CD4-positive, alpha-beta memory T cell (primary cell): ENCODE measurements around the gene CEP55. TPM values are rescaled to one million over a fixed set of nuclear protein-coding genes. Genes with fewer than 3 reads are reported as not detected.

Source experiments
- CTCF ChIA-PET: fragments of 350-600 bp; sonication (Branson Sonifier 250); formaldehyde crosslinking; loops from one replicate; lab custom pipeline; 2021; ENCODE audit warnings: inconsistent platforms; ENCODE audit not compliant: partially characterized antibody; lab: Charles Lee
- POLR2A ChIA-PET: fragments of 350-600 bp; sonication (Branson Sonifier 250); formaldehyde crosslinking; loops from one replicate; lab custom pipeline; 2021; ENCODE audit not compliant: partially characterized antibody; lab: Charles Lee
- DNase-seq, 5 donors: peaks; one replicate each; pipeline versions ENCODE4 v3.0.0 to v3.0.0-alpha.2; 2020 to 2022; ENCODE audit warnings: mixed read lengths in 1 of 5
- H3K27ac ChIP-seq: one replicate; pipeline ENCODE4 v1.7.0; 2013; ENCODE audit warnings: low read depth, low read length
- H3K27me3 ChIP-seq: 2 replicates; pipeline ENCODE4 v1.7.0; 2013; ENCODE audit warnings: mild to moderate bottlenecking, low read length, moderate library complexity; ENCODE audit not compliant: insufficient read depth
- H3K36me3 ChIP-seq: 2 replicates; pipeline ENCODE4 v1.7.0; 2013; ENCODE audit warnings: mild to moderate bottlenecking, low read length, moderate library complexity; ENCODE audit not compliant: insufficient read depth
- H3K4me1 ChIP-seq: 2 replicates; pipeline ENCODE4 v1.7.0; 2013; ENCODE audit warnings: mild to moderate bottlenecking, low read length, moderate library complexity; ENCODE audit not compliant: insufficient read depth
- H3K4me3 ChIP-seq, 2 donors: one replicate each; pipeline ENCODE4 v1.7.0; 2013; ENCODE audit warnings: low read length in 2 of 2, mild to moderate bottlenecking in 1 of 2
- H3K9me3 ChIP-seq, 2 donors: one replicate each; pipeline ENCODE4 v1.7.0; 2013; ENCODE audit warnings: low read length in 2 of 2, control low read depth in 1 of 2; ENCODE audit not compliant: control insufficient read depth in 1 of 2
- H3K27ac Mint-ChIP-seq, 7 donors: one replicate each; pipeline ENCODE4 v1.8.0; 2020 to 2021; ENCODE audit warnings: mixed read lengths in 7 of 7, mild to moderate bottlenecking in 6 of 7, inconsistent platforms in 3 of 7, moderate library complexity in 3 of 7
- H3K27me3 Mint-ChIP-seq, 2 donors: one replicate each; pipeline ENCODE4 v1.8.0; 2020 to 2021; ENCODE audit warnings: mixed read lengths in 2 of 2
- H3K36me3 Mint-ChIP-seq, 2 donors: one replicate each; pipeline ENCODE4 v1.8.0; 2020 to 2021; ENCODE audit warnings: mixed read lengths in 2 of 2, inconsistent platforms in 1 of 2, mild to moderate bottlenecking in 1 of 2
- H3K4me1 Mint-ChIP-seq, 4 donors: one replicate each; pipeline ENCODE4 v1.8.0; 2020 to 2021; ENCODE audit warnings: mixed read lengths in 4 of 4, mild to moderate bottlenecking in 1 of 4
- H3K4me3 Mint-ChIP-seq, 8 donors: one replicate each; pipeline ENCODE4 v1.8.0; 2020 to 2021; ENCODE audit warnings: mixed read lengths in 8 of 8, mild to moderate bottlenecking in 7 of 8, moderate library complexity in 6 of 8, inconsistent platforms in 3 of 8
- H3K9me3 Mint-ChIP-seq, 8 donors: one replicate each; pipeline ENCODE4 v1.8.0; 2020 to 2021; ENCODE audit warnings: mixed read lengths in 8 of 8, mild to moderate bottlenecking in 5 of 8, inconsistent platforms in 3 of 8, moderate library complexity in 1 of 8
- intact Hi-C: fragments of 100-400 bp; cut with micrococcal nuclease; formaldehyde crosslinking; loops from one replicate; pipeline ENCODE4 v1.15.1; 2023
- polyA plus RNA-seq, 2 donors: library from polyadenylated mRNA; unstranded; fragments of 300-500 nt; fragmentation: Illumina TruSeq; gene quantifications; one replicate each; pipeline ENCODE4 v1.2.3, GENCODE V29; 2021
- total RNA-seq, 2 experiments: library from RNA; stranded (reverse); gene quantifications; one replicate each; pipeline ENCODE4 v1.2.3, GENCODE V29; 2021

Gene CEP55
- under 1 TPM; 0.17 to 0.30 TPM for total RNA-seq
- polyA plus RNA-seq = under 1 TPM; 0.36 to 0.69 TPM

DNA sequence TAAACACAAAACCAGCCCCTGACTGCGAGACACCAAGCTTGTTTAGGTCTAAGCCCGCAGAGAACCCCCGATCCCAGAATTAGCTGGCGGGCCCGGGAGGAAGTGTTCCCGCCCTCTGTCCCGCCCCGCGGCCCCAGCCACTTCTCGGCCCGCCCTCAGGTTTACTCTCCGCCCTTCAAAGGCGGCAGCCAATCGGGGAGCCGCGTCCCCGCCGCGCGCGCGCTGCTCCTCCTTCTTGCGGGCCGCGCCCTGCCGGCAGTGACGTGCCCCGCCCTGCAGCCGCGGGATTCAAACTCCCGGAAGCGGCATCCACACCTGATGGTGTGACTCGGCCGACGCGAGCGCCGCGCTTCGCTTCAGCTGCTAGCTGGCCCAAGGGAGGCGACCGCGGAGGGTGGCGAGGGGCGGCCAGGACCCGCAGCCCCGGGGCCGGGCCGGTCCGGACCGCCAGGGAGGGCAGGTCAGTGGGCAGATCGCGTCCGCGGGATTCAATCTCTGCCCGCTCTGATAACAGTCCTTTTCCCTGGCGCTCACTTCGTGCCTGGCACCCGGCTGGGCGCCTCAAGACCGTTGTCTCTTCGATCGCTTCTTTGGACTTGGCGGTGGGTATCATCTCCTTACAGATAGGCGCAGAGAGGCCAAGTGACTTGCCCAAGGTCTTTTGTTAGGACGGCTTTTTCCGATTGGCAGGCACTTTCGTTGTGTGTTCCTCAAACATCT is at the start of gene CEP55:
Gene CEP55 (plus strand): TSS at position 291 of the 720 bp plus-strand sequence. CDS start 3,440 bp downstream, outside the sequence.
- CTCF ChIA-PET = interaction anchor here (1.0 to 5.1 kb wide), 6 partner anchors 10 to 125 kb away, joined by 3 to 18 read pairs (median 7); partner anchors contain the start of gene MYOF
- H3K27me3 Mint-ChIP-seq = no peaks in the 10 kb centered on the region
- intact Hi-C loops = loop anchor here (1.0 to 5.0 kb wide), 4 partner anchors 206 to 1204 kb away; partner anchors contain the start of genes CPEB3, EXOC6, FRA10AC1 and KIF11
- Histone ChIP-seq H3K36me3 (no peaks in the 10 kb centered on the region), H3K27me3 (no peaks in the 10 kb centered on the region), H3K4me1 (peaks cover 23% of the 10 kb centered on the region), H3K27ac (peak within 1 kb of the TSS; percentile 37), H3K9me3 (no peaks in the 10 kb centered on the region), H3K4me3 (peak within 1 kb of the TSS; percentile 83 to 94)
- peak within 1 kb of the TSS; percentile 54 to 92 (median 89) for H3K27ac Mint-ChIP-seq
- H3K4me1 Mint-ChIP-seq = peaks cover 13 to 23% (median 19%) of the 10 kb centered on the region in 4 donors
- peaks cover 0 to 2% of the 10 kb centered on the region in 2 donors for H3K36me3 Mint-ChIP-seq
- DNase-seq = peak; percentile 93 to 97 (median 94)
- H3K9me3 Mint-ChIP-seq = no peaks in the 10 kb centered on the region
- peak within 1 kb of the TSS; percentile 92 to 95 (median 93) for H3K4me3 Mint-ChIP-seq
- POLR2A ChIA-PET = interaction anchor here (1.0 to 2.3 kb wide), 2 partner anchors 14 to 83 kb away, joined by 6 to 10 read pairs; partner anchors contain the start of gene MYOF

DNA sequence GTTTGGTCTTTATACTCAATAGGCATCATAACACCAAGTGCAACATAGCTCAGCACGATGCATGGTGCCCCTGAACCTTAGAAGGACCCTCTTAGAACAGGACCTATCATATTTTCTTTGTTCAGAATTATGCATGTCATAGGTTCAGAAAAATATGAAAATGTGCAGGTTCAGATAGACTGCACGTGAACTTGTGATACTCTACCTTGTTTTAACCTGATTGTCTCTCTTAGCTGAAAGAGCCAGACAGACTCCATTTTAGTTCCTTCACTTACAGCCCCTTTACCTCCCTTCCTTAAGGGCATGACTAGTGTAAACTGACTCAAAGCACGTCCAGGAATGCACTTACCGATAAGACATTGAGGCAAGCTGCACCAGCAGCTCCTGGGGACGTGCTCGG is 49.4 kb upstream of the CEP55 start:
- Mint-ChIP-seq H3K4me1 (peaks cover 6 to 9% (median 8%) of the 10 kb centered on the region in 4 donors), H3K36me3 (no peaks in the 10 kb centered on the region), H3K27me3 (no peaks in the 10 kb centered on the region), H3K27ac (peak overlapping the region in 1 of 7 donors; percentile 46), H3K9me3 (peaks cover 0 to 4% (median 0%) of the 10 kb centered on the region in 8 donors), H3K4me3 (no peak overlapping the region)
- ChIA-PET POLR2A (no interaction called here), CTCF (interaction anchor here (2.3 kb wide), 1 partner anchor 71 kb away, joined by 6 read pairs; no protein-coding TSS in a partner anchor)
- H3K4me3 ChIP-seq = no peak overlapping the region
- H3K9me3 ChIP-seq = no peaks in the 10 kb centered on the region
- no peaks in the 10 kb centered on the region for H3K36me3 ChIP-seq
- no peak for DNase-seq
- no peak overlapping the region for H3K27ac ChIP-seq
- no peaks in the 10 kb centered on the region for H3K27me3 ChIP-seq
- H3K4me1 ChIP-seq = peaks cover 2% of the 10 kb centered on the region
- intact Hi-C loops = no loop called here

GRCh38 chr10:93447970-93448369 is 48.4 kb upstream of the CEP55 start:
- H3K4me3 Mint-ChIP-seq = no peak overlapping the region
- intact Hi-C loops = no loop called here
- peaks cover 7 to 13% (median 11%) of the 10 kb centered on the region in 4 donors for H3K4me1 Mint-ChIP-seq
- no peak overlapping the region for H3K27ac Mint-ChIP-seq
- Histone ChIP-seq H3K27me3 (no peaks in the 10 kb centered on the region), H3K27ac (no peak overlapping the region), H3K36me3 (no peaks in the 10 kb centered on the region), H3K4me1 (peaks cover 4% of the 10 kb centered on the region), H3K4me3 (no peak overlapping the region), H3K9me3 (no peaks in the 10 kb centered on the region)
- ChIA-PET POLR2A (no interaction called here), CTCF (no interaction called here)
- no peaks in the 10 kb centered on the region for H3K27me3 Mint-ChIP-seq
- DNase-seq = no peak
- H3K36me3 Mint-ChIP-seq = no peaks in the 10 kb centered on the region
- peaks cover 0 to 4% (median 0%) of the 10 kb centered on the region in 8 donors for H3K9me3 Mint-ChIP-seq

DNA sequence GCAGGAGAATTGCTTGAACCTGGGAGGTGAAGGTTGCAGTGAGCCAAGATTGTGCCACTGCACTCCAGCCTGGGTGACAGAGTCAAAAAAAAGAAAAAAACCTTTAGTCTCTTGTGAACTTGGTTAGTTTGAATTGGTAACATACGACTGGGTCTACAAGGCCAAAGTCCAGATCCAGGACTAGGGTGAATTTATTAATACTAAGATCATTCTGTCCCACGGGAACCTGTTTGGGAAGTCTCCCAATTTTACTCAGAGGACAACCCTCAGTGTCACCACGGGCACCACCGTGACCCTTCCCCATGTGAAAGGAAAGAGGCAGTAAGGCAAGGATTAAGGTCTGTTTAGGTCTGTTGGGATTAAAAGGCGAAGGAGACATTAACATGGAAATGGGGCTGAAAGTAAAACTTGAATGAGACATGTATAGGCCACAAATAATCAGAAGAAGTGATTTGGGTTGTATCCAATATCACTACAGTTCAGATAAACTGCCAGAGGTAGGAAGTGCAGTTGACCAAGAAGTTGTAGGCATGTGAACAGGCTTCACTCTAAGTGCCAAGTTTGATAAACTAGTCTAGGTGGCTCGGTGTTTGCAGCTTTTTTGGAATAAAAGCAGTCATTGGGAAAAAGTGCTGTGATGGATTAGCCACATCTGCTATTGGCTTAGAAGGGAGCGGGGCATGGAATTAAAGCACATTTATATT is 45.0 kb upstream of the CEP55 start:
- no peaks in the 10 kb centered on the region for H3K9me3 ChIP-seq
- no peaks in the 10 kb centered on the region for H3K36me3 ChIP-seq
- Mint-ChIP-seq H3K36me3 (no peaks in the 10 kb centered on the region), H3K4me1 (peaks cover 7 to 13% (median 11%) of the 10 kb centered on the region in 4 donors), H3K9me3 (no peaks in the 10 kb centered on the region), H3K27me3 (no peaks in the 10 kb centered on the region), H3K27ac (peak overlapping the region in 1 of 7 donors; percentile 49), H3K4me3 (no peak overlapping the region)
- POLR2A ChIA-PET = no interaction called here
- H3K4me1 ChIP-seq = peaks cover 4% of the 10 kb centered on the region
- H3K27ac ChIP-seq = no peak overlapping the region
- DNase-seq = no peak
- intact Hi-C loops = no loop called here
- no peaks in the 10 kb centered on the region for H3K27me3 ChIP-seq
- CTCF ChIA-PET = no interaction called here
- no peak overlapping the region for H3K4me3 ChIP-seq

- H3K4me3 ChIP-seq = no peak overlapping the region
- H3K27me3 ChIP-seq = no peaks in the 10 kb centered on the region
- ChIA-PET POLR2A (no interaction called here), CTCF (no interaction called here)
- Mint-ChIP-seq H3K4me1 (peaks cover 7 to 13% (median 11%) of the 10 kb centered on the region in 4 donors), H3K27ac (peak overlapping the region in 1 of 7 donors; percentile 9), H3K4me3 (no peak overlapping the region), H3K27me3 (no peaks in the 10 kb centered on the region), H3K36me3 (no peaks in the 10 kb centered on the region), H3K9me3 (no peaks in the 10 kb centered on the region)
- H3K4me1 ChIP-seq = peaks cover 4% of the 10 kb centered on the region
- H3K36me3 ChIP-seq = no peaks in the 10 kb centered on the region
- intact Hi-C loops = no loop called here
- no peaks in the 10 kb centered on the region for H3K9me3 ChIP-seq
- no peak overlapping the region for H3K27ac ChIP-seq
- no peak for DNase-seq
Measured at GRCh38 chr10:93452143-93452542, 44.3 kb upstream of the CEP55 start.

DNA sequence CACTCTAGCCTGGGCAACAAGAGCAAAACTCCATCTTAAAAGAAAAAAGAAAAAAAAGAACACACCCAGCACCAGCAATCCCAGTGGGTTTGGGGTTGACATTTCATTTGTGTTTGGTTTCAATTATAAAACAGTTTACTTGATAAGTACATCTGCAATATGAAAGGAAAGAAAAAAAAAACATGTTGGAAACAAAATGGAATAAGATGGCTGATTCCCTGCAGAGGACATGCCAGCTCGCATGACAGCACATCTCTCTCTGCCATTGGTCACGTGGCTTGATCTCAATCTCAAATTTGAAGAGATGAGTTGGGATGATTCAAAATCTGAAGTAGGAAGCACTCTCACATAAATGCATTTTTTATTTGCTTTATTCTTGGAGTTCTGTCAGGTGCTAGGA is 42.3 kb upstream of the CEP55 start:
- POLR2A ChIA-PET = no interaction called here

GRCh38 chr10:93454736-93455135 is 41.7 kb upstream of the CEP55 start:
- Histone ChIP-seq H3K9me3 (no peaks in the 10 kb centered on the region), H3K27ac (no peak overlapping the region), H3K36me3 (no peaks in the 10 kb centered on the region), H3K4me3 (no peak overlapping the region), H3K4me1 (peaks cover 4% of the 10 kb centered on the region), H3K27me3 (no peaks in the 10 kb centered on the region)
- Mint-ChIP-seq H3K4me3 (no peak overlapping the region), H3K36me3 (no peaks in the 10 kb centered on the region), H3K27me3 (no peaks in the 10 kb centered on the region), H3K9me3 (no peaks in the 10 kb centered on the region), H3K4me1 (peaks cover 7 to 13% (median 11%) of the 10 kb centered on the region in 4 donors), H3K27ac (no peak overlapping the region)
- ChIA-PET POLR2A (no interaction called here), CTCF (no interaction called here)
- no peak for DNase-seq
- intact Hi-C loops = no loop called here

More for the DNA sequence above, 42.3 kb upstream of the CEP55 start:
- no peak overlapping the region for H3K4me3 Mint-ChIP-seq
- DNase-seq = no peak
- no peaks in the 10 kb centered on the region for H3K27me3 Mint-ChIP-seq
- no peaks in the 10 kb centered on the region for H3K9me3 Mint-ChIP-seq
- Histone ChIP-seq H3K9me3 (no peaks in the 10 kb centered on the region), H3K4me1 (peaks cover 4% of the 10 kb centered on the region), H3K27ac (no peak overlapping the region), H3K27me3 (no peaks in the 10 kb centered on the region), H3K36me3 (no peaks in the 10 kb centered on the region), H3K4me3 (no peak overlapping the region)
- no peaks in the 10 kb centered on the region for H3K36me3 Mint-ChIP-seq
- intact Hi-C loops = no loop called here
- CTCF ChIA-PET = no interaction called here
- H3K27ac Mint-ChIP-seq = no peak overlapping the region
- H3K4me1 Mint-ChIP-seq = peaks cover 7 to 13% (median 11%) of the 10 kb centered on the region in 4 donors
